HuH-7 (cell line): ENCODE data around the gene CELSR3.

Experiments
- DNase-seq: peaks from one replicate; pipeline ENCODE4 v3.0.0; 2011; ENCODE audit warnings: low spot score

The CELSR3 gene

GRCh38 chr3:48599509-48600285 lies 63.0 kb downstream of the CELSR3 start:
- no peak for DNase-seq

- no peak for DNase-seq
These were observed 63.6 kb downstream of the CELSR3 start for GRCh38 chr3:48599077-48599501.

GRCh38 chr3:48598323-48599076 lies 64.2 kb downstream of the CELSR3 start:
- no peak for DNase-seq

- DNase-seq, result no peak
These were observed 65.3 kb downstream of the CELSR3 start for GRCh38 chr3:48597408-48597800.

- DNase-seq, result no peak
These were observed 65.8 kb downstream of the CELSR3 start for GRCh38 chr3:48596676-48597407.

GRCh38 chr3:48596157-48596556 lies 66.5 kb downstream of the CELSR3 start:
- DNase-seq, result no peak

GRCh38 chr3:48595526-48596121 lies 67.1 kb downstream of the CELSR3 start:
- no peak for DNase-seq

GRCh38 chr3:48595075-48595525 lies 67.6 kb downstream of the CELSR3 start, which contains the start of gene COL7A1:
COL7A1 (minus strand) TSS chr3:48595329; CDS start chr3:48595159, 170 bp downstream.
- no peak for DNase-seq

GRCh38 chr3:48594417-48595049 lies 68.2 kb downstream of the CELSR3 start:
- DNase-seq, result no peak

- DNase-seq, result no peak
These were observed 69.3 kb downstream of the CELSR3 start for GRCh38 chr3:48593337-48593736.

GRCh38 chr3:48592519-48593087 lies 70.1 kb downstream of the CELSR3 start:
- no peak for DNase-seq

- no peak for DNase-seq
These were observed 70.7 kb downstream of the CELSR3 start for GRCh38 chr3:48591886-48592518.

GRCh38 chr3:48591436-48591835 lies 71.2 kb downstream of the CELSR3 start:
- DNase-seq, result no peak

GRCh38 chr3:48588230-48588629 lies 74.5 kb downstream of the CELSR3 start:
- DNase-seq, result no peak

- no peak for DNase-seq
These were observed 75.0 kb downstream of the CELSR3 start for GRCh38 chr3:48587686-48588085.
